Mesothelial cell of epicardium (in vitro differentiated cells): ENCODE data around the gene L1CAM. TPM values are rescaled to one million over a fixed set of nuclear protein-coding genes. Genes with fewer than 3 reads are reported as not detected.
A peak's percentile ranks its signal among the peaks of the same experiment; 100 is the strongest.

Source experiments
- DNase-seq, 2 experiments: peaks; one replicate each; pipeline ENCODE4 v3.0.0; 2021; ENCODE audit warnings: low spot score in 2 of 2; ENCODE audit not compliant: unreplicated experiment in 2 of 2
- H3K27ac Mint-ChIP-seq: 2 replicates; pipeline ENCODE4 v1.8.0; 2021; ENCODE audit warnings: mixed read lengths
- H3K27me3 Mint-ChIP-seq: 2 replicates; pipeline ENCODE4 v1.8.0; 2021; ENCODE audit warnings: low read depth, mixed read lengths
- H3K36me3 Mint-ChIP-seq: 2 replicates; pipeline ENCODE4 v1.8.0; 2021; ENCODE audit warnings: mixed read lengths
- H3K4me1 Mint-ChIP-seq: 2 replicates; pipeline ENCODE4 v1.8.0; 2021; ENCODE audit warnings: mixed read lengths
- H3K4me3 Mint-ChIP-seq: 2 replicates; pipeline ENCODE4 v1.8.0; 2021; ENCODE audit warnings: mild to moderate bottlenecking, moderate library complexity, mixed read lengths
- H3K9me3 Mint-ChIP-seq: 2 replicates; pipeline ENCODE4 v1.8.0; 2021; ENCODE audit warnings: mixed read lengths
- CTCF ChIP-seq: fragments of 200-600 bp; sonication (generic); IDR thresholded peaks from one replicate; pipeline ENCODE4 v1.5.0; 2021; ENCODE audit warnings: antibody characterized with exemption; ENCODE audit not compliant: unreplicated experiment
- total RNA-seq: library from RNA; stranded (reverse); gene quantifications from 3 replicates; pipeline ENCODE4 v1.2.1, GENCODE V29; 2021

The L1CAM gene
- total RNA-seq, 1 donor from 2014 or later: 2.1 TPM

- no peak for TF ChIP-seq CTCF
- no peak for DNase-seq
- H3K36me3 Mint-ChIP-seq: peaks cover 8% of the 10 kb centered on the region
- no peaks in the 10 kb centered on the region for H3K9me3 Mint-ChIP-seq
- H3K4me3 Mint-ChIP-seq: no peak overlapping the region
- H3K27ac Mint-ChIP-seq: no peak overlapping the region
- no peaks in the 10 kb centered on the region for H3K27me3 Mint-ChIP-seq
- H3K4me1 Mint-ChIP-seq: peaks cover 20% of the 10 kb centered on the region
These were observed 43.6 kb upstream of the L1CAM start for GRCh38 chrX:153929576-153929975.

- peaks cover 8% of the 10 kb centered on the region for H3K36me3 Mint-ChIP-seq
- H3K9me3 Mint-ChIP-seq: no peaks in the 10 kb centered on the region
- H3K27me3 Mint-ChIP-seq: no peaks in the 10 kb centered on the region
- H3K27ac Mint-ChIP-seq: peak overlapping the region; percentile 47
- peaks cover 22% of the 10 kb centered on the region for H3K4me1 Mint-ChIP-seq
- no peak overlapping the region for H3K4me3 Mint-ChIP-seq
- TF ChIP-seq CTCF: no peak
- no peak for DNase-seq
These were observed 42.9 kb upstream of the L1CAM start for GRCh38 chrX:153928846-153929245.

GRCh38 chrX:153927922-153928760 lies 42.2 kb upstream of the L1CAM start:
- Mint-ChIP-seq H3K27ac (peak overlapping the region; percentile 98), H3K4me3 (peak overlapping the region; percentile 78), H3K36me3 (peaks cover 8% of the 10 kb centered on the region), H3K9me3 (no peaks in the 10 kb centered on the region), H3K27me3 (no peaks in the 10 kb centered on the region), H3K4me1 (peaks cover 21% of the 10 kb centered on the region)
- TF ChIP-seq CTCF: no peak
- peak; percentile 85 to 92 for DNase-seq

GRCh38 chrX:153927672-153927921 lies 41.6 kb upstream of the L1CAM start:
- TF ChIP-seq CTCF: no peak
- peak overlapping the region; percentile 92 for H3K27ac Mint-ChIP-seq

GRCh38 chrX:153926858-153927671 lies 41.1 kb upstream of the L1CAM start:
- no peak for TF ChIP-seq CTCF
- H3K4me1 Mint-ChIP-seq: peaks cover 21% of the 10 kb centered on the region
- H3K4me3 Mint-ChIP-seq: peak overlapping the region; percentile 78
- no peaks in the 10 kb centered on the region for H3K9me3 Mint-ChIP-seq
- H3K36me3 Mint-ChIP-seq: peaks cover 8% of the 10 kb centered on the region
- no peaks in the 10 kb centered on the region for H3K27me3 Mint-ChIP-seq
- peak overlapping the region; percentile 92 for H3K27ac Mint-ChIP-seq
- no peak for DNase-seq

More at GRCh38 chrX:153927672-153927921, 41.6 kb upstream of the L1CAM start:
- peaks cover 8% of the 10 kb centered on the region for H3K36me3 Mint-ChIP-seq
- peak overlapping the region; percentile 78 for H3K4me3 Mint-ChIP-seq
- H3K27me3 Mint-ChIP-seq: no peaks in the 10 kb centered on the region
- H3K4me1 Mint-ChIP-seq: peaks cover 21% of the 10 kb centered on the region
- no peak for DNase-seq
- H3K9me3 Mint-ChIP-seq: no peaks in the 10 kb centered on the region
